ENCODE results near the gene LECT2.

LECT2 gene

GRCh38 chr5:135937245-135937911 is 17.4 kb downstream of the LECT2 start:
- no peak for DNase-seq (ENCODE audit: low read depth in 2 of 3, low spot score in 2 of 3)

GRCh38 chr5:135934939-135935338 is 19.8 kb downstream of the LECT2 start:
- DNase-seq (ENCODE audit: low read depth in 2 of 3, low spot score in 2 of 3), result no peak

GRCh38 chr5:135930949-135931295 is 23.9 kb downstream of the LECT2 start:
- no peak for DNase-seq (ENCODE audit: low read depth in 2 of 3, low spot score in 2 of 3)

GRCh38 chr5:135930029-135930948 is 24.5 kb downstream of the LECT2 start:
- no peak for DNase-seq (ENCODE audit: low read depth in 2 of 3, low spot score in 2 of 3)

GRCh38 chr5:135921388-135921787 is 33.4 kb downstream of the LECT2 start:
- DNase-seq (ENCODE audit: low read depth in 2 of 3, low spot score in 2 of 3), result no peak

GRCh38 chr5:135920199-135920598 is 34.6 kb downstream of the LECT2 start:
- no peak for DNase-seq (ENCODE audit: low read depth in 2 of 3, low spot score in 2 of 3)

GRCh38 chr5:135916638-135917263 is 38.0 kb downstream of the LECT2 start:
- no peak for DNase-seq (ENCODE audit: low read depth in 2 of 3, low spot score in 2 of 3)

- no peak for DNase-seq (ENCODE audit: low read depth in 2 of 3, low spot score in 2 of 3)
Measured at GRCh38 chr5:135915466-135916001, 39.2 kb downstream of the LECT2 start.

GRCh38 chr5:135913713-135914626 is 40.8 kb downstream of the LECT2 start:
- no peak for DNase-seq (ENCODE audit: low read depth in 2 of 3, low spot score in 2 of 3)

GRCh38 chr5:135905144-135905543 is 49.6 kb downstream of the LECT2 start:
- DNase-seq (ENCODE audit: low read depth in 2 of 3, low spot score in 2 of 3), result no peak

GRCh38 chr5:135901633-135902032 is 53.1 kb downstream of the LECT2 start:
- DNase-seq (ENCODE audit: low read depth in 2 of 3, low spot score in 2 of 3), result no peak

GRCh38 chr5:135900276-135900675 is 54.5 kb downstream of the LECT2 start:
- no peak for DNase-seq (ENCODE audit: low read depth in 2 of 3, low spot score in 2 of 3)

- no peak for DNase-seq (ENCODE audit: low read depth in 2 of 3, low spot score in 2 of 3)
Measured at GRCh38 chr5:135898651-135899050, 56.1 kb downstream of the LECT2 start.
